ENCODE measurements around the gene LRP1B.

DNA sequence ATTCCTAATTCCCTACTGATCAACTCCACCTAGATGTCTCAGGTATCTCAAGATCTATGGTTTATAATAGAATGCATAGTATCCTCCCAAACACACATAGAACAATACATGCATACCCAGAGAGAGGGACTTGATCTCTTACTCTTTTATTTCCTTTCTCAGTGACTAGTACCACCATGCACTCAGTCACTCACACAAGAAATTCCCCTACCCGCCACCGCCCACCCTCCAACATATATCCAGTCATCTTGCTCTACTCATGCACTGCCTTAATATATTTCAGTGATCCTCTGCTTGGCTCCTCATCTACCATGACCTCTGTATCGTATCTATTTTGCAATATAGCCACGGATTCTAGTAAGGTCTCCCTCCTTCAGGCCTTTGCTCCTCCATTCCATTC lies 996.9 kb downstream of the LRP1B start:
- TF ChIP-seq POLR2AphosphoS5 (IDR thresholded peaks at IDR 0.05; ENCODE audit: low read depth, low read length): no peak
- TF ChIP-seq CTCF (IDR thresholded peaks at IDR 0.05): no peak
- TF ChIP-seq EZH2phosphoT487 (IDR thresholded peaks at IDR 0.05; ENCODE audit: borderline replicate concordance, low read depth): no peak
- no peak for TF ChIP-seq GABPA (IDR thresholded peaks at IDR 0.05; ENCODE audit: low read depth)
- no peak for TF ChIP-seq MEF2A (IDR thresholded peaks at IDR 0.05; ENCODE audit: borderline replicate concordance, low read depth)
- TF ChIP-seq YY1 (IDR thresholded peaks at IDR 0.05; ENCODE audit: low read depth): no peak
- no peak for TF ChIP-seq FOXM1 (IDR thresholded peaks at IDR 0.05; ENCODE audit: low read depth)
- no peak for TF ChIP-seq RCOR1 (IDR thresholded peaks at IDR 0.05; ENCODE audit: low read length)
- TF ChIP-seq REST (IDR thresholded peaks at IDR 0.05; ENCODE audit: low read depth, low read length): no peak
- TF ChIP-seq EP300 (IDR thresholded peaks at IDR 0.05; ENCODE audit: borderline replicate concordance in 1 of 2, low read depth in 1 of 2, low read length in 1 of 2): no peak
- no peak for TF ChIP-seq RFX5 (IDR thresholded peaks at IDR 0.05; ENCODE audit: low read length)
